ENCODE measurements around the gene BAZ1A.

GRCh38 chr14:34782031-34782430 is 93.1 kb downstream of the BAZ1A start:
- no peak for TF ChIP-seq CTCF (IDR thresholded peaks at IDR 0.05)
- TF ChIP-seq POLR2A (IDR thresholded peaks at IDR 0.05) = no peak
